ENCODE results near the gene SPAG17.

SPAG17 gene

DNA sequence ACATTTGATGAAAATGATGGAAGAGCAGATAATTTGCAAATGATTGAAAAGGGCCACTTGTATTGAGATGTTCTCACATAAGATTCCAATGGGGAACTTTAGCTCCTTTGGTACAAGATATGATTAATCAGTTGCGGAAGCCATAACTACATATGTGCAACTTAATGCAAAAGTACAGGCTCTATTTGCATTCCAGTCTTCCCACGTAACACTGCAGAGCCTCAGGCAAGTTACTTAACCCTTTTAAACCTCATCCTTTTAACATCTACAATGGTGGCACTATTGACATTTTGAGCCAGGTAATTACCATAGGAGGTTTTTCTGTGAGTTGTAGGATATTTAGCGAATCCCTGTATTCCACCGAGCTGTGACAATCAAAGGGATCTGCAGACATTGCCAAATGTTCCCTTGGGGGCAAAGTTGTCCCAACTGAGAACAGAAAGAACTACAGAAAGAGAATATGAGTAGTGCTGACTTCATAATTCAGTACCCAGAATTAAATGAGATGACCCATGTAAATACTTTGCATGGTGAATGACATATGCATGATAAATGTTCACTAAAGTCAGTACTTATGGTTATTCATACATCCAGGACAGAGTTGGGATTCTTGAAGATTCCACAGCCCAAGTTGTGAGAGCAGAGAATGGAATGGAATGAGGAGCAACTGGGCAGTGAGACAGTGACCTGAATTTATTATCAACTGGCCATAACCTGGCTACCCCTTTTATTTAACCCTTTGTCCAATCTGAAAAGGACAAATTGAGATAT, 62.6 kb downstream of the SPAG17 start:
- no peak overlapping the region for H3K4me3 ChIP-seq (ENCODE audit: low read depth, low read length)
- no peak for TF ChIP-seq CTCF (IDR thresholded peaks at IDR 0.05; ENCODE audit: low read depth, low read length, missing control alignments)
- in situ Hi-C loops (cut with HindIII; ENCODE audit: low sequenced_read_pairs): no loop called here

GRCh38 chr1:118118873-118119463, 66.1 kb downstream of the SPAG17 start:
- no peak for TF ChIP-seq CTCF (IDR thresholded peaks at IDR 0.05; ENCODE audit: low read depth, low read length, missing control alignments)
- in situ Hi-C loops (cut with HindIII; ENCODE audit: low sequenced_read_pairs): no loop called here
- no peak for DNase-seq (ENCODE audit: low read depth)
- no peak overlapping the region for H3K4me3 ChIP-seq (ENCODE audit: low read depth, low read length)

More for the DNA sequence above, 62.6 kb downstream of the SPAG17 start:
- DNase-seq (ENCODE audit: low read depth): no peak

DNA sequence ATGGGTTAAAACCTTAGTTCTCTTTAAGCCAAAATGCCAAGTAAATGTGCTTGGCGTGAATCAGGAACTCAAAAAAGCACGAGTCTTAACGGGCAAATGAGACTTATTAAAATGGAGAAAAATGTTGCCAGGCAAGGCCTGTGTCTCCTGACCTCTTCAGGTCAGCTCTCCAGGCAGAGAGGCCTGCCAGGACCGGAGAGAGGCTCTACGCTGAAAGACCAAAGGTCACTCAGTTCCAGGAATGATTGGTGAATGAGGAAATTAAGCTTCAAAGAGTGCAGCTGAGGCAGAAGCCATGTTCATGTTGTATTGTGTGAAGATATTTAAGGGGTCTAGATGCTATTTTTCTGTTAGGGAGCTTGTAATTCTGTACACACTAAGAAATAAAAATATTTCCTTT, 66.6 kb downstream of the SPAG17 start:
- in situ Hi-C loops (cut with HindIII; ENCODE audit: low sequenced_read_pairs): no loop called here
- DNase-seq (ENCODE audit: low read depth): no peak
- no peak for TF ChIP-seq CTCF (IDR thresholded peaks at IDR 0.05; ENCODE audit: low read depth, low read length, missing control alignments)

GRCh38 chr1:118117521-118117920, 67.5 kb downstream of the SPAG17 start:
- in situ Hi-C loops (cut with HindIII; ENCODE audit: low sequenced_read_pairs): no loop called here
- no peak overlapping the region for H3K4me3 ChIP-seq (ENCODE audit: low read depth, low read length)
- no peak for DNase-seq (ENCODE audit: low read depth)
- TF ChIP-seq CTCF (IDR thresholded peaks at IDR 0.05; ENCODE audit: low read depth, low read length, missing control alignments): no peak

More for the DNA sequence above, 66.6 kb downstream of the SPAG17 start:
- H3K4me3 ChIP-seq (ENCODE audit: low read depth, low read length): no peak overlapping the region

GRCh38 chr1:118116909-118117308, 68.1 kb downstream of the SPAG17 start:
- no peak overlapping the region for H3K4me3 ChIP-seq (ENCODE audit: low read depth, low read length)
- in situ Hi-C loops (cut with HindIII; ENCODE audit: low sequenced_read_pairs): no loop called here
- DNase-seq (ENCODE audit: low read depth): no peak
- TF ChIP-seq CTCF (IDR thresholded peaks at IDR 0.05; ENCODE audit: low read depth, low read length, missing control alignments): no peak

GRCh38 chr1:118116401-118116800, 68.6 kb downstream of the SPAG17 start:
- in situ Hi-C loops (cut with HindIII; ENCODE audit: low sequenced_read_pairs): no loop called here
- no peak for TF ChIP-seq CTCF (IDR thresholded peaks at IDR 0.05; ENCODE audit: low read depth, low read length, missing control alignments)
- no peak overlapping the region for H3K4me3 ChIP-seq (ENCODE audit: low read depth, low read length)
- DNase-seq (ENCODE audit: low read depth): no peak
